Neural cell (in vitro differentiated cells): ENCODE results near the gene COG5. TPM values are rescaled to one million over a fixed set of nuclear protein-coding genes. Genes with fewer than 3 reads are reported as not detected.

Experiments
- H2AFZ ChIP-seq: fragments of 200-600, 300-800 bp; sonication (generic), shearing (Covaris generic); 2 replicates; pipeline ENCODE4 v1.6.0; 2014; ENCODE audit warnings: low read depth, mild to moderate bottlenecking, antibody characterized with exemption, low read length, moderate library complexity
- H3F3A ChIP-seq: fragments of 200-600 bp; shearing (Covaris generic); 2 replicates; pipeline ENCODE4 v1.6.1; 2016; ENCODE audit warnings: mild to moderate bottlenecking, moderate library complexity, mixed read lengths, antibody characterized with exemption, low read length; ENCODE audit not compliant: insufficient read depth, poor library complexity, severe bottlenecking
- H3K27ac ChIP-seq: fragments of 200-600, 300-800 bp; sonication (generic), shearing (Covaris generic); 2 replicates; pipeline ENCODE4 v1.5.1; 2014; ENCODE audit warnings: mild to moderate bottlenecking, low read length, moderate library complexity
- H3K27me3 ChIP-seq: fragments of 300-800, 200-600 bp; sonication (generic), shearing (Covaris generic); 2 replicates; pipeline ENCODE4 v1.6.0; 2014; ENCODE audit warnings: mild to moderate bottlenecking, low read depth, low read length, moderate library complexity; ENCODE audit not compliant: insufficient read depth
- H3K36me3 ChIP-seq: fragments of 300-800, 200-600 bp; sonication (generic), shearing (Covaris generic); 2 replicates; pipeline ENCODE4 v1.5.1; 2014; ENCODE audit warnings: mild to moderate bottlenecking, antibody characterized with exemption, low read length, moderate library complexity; ENCODE audit not compliant: insufficient read depth
- H3K4me2 ChIP-seq: fragments of 300-800, 200-600 bp; sonication (generic), shearing (Covaris generic); 2 replicates; pipeline ENCODE4 v1.6.0; 2014; ENCODE audit warnings: mild to moderate bottlenecking, low read length
- H3K4me3 ChIP-seq: fragments of 300-800, 200-600 bp; sonication (generic), shearing (Covaris generic); 2 replicates; pipeline ENCODE4 v1.5.1; 2014; ENCODE audit warnings: mild to moderate bottlenecking, low read length, moderate library complexity
- H3K79me2 ChIP-seq: fragments of 200-600 bp; shearing (Covaris generic); replicated peaks from 2 replicates; pipeline ENCODE4 v1.6.0; 2014; ENCODE audit warnings: mild to moderate bottlenecking, low read length, moderate library complexity; ENCODE audit not compliant: insufficient read depth
- H3K9ac ChIP-seq: fragments of 300-800, 200-600 bp; sonication (generic), shearing (Covaris generic); 2 replicates; pipeline ENCODE4 v1.6.1; 2016; ENCODE audit warnings: mild to moderate bottlenecking, low read length, mixed read lengths
- H3K9me2 ChIP-seq: fragments of 200-600 bp; shearing (Covaris generic); 2 replicates; pipeline ENCODE4 v1.6.1; 2016; ENCODE audit warnings: mild to moderate bottlenecking, low read length, mixed read lengths; ENCODE audit not compliant: insufficient read depth
- H3K9me3 ChIP-seq: fragments of 200-600, 300-800 bp; sonication (generic), shearing (Covaris generic); 2 replicates; pipeline ENCODE4 v1.6.1; 2016; ENCODE audit warnings: mild to moderate bottlenecking, mixed run types, low read length, moderate library complexity, mixed read lengths
- H4K20me1 ChIP-seq: fragments of 200-600 bp; shearing (Covaris generic); 2 replicates; pipeline ENCODE4 v1.6.1; 2016; ENCODE audit warnings: mild to moderate bottlenecking, mixed run types; ENCODE audit not compliant: insufficient read depth
- EP300 ChIP-seq: fragments of 450-650 bp; conservative IDR thresholded peaks from 2 replicates; pipeline ENCODE4 v1.6.1; 2014; ENCODE audit warnings: antibody characterized with exemption, mild to moderate bottlenecking, moderate library complexity; ENCODE audit not compliant: poor library complexity, severe bottlenecking
- EZH2 ChIP-seq: fragments of 200-600, 300-800 bp; shearing (Covaris generic), sonication (generic); IDR thresholded peaks from 2 replicates; pipeline ENCODE4 v1.6.1; 2014; ENCODE audit warnings: antibody characterized with exemption, low read length, borderline replicate concordance, mild to moderate bottlenecking; ENCODE audit not compliant: insufficient read depth, poor library complexity, severe bottlenecking
- MXI1 ChIP-seq: fragments of 450-650 bp; conservative IDR thresholded peaks from 2 replicates; pipeline ENCODE4 v1.6.1; 2014; ENCODE audit warnings: antibody characterized with exemption, mild to moderate bottlenecking; ENCODE audit not compliant: poor library complexity, severe bottlenecking
- POLR2AphosphoS5 ChIP-seq: IDR thresholded peaks from 2 replicates; pipeline ENCODE4 v1.6.1; 2012
- RAD21 ChIP-seq: fragments of 450-650 bp; conservative IDR thresholded peaks from 2 replicates; pipeline ENCODE4 v1.6.1; 2014; ENCODE audit warnings: antibody characterized with exemption, mild to moderate bottlenecking, moderate library complexity
- REST ChIP-seq: IDR thresholded peaks from 2 replicates; pipeline ENCODE4 v1.6.1; 2012; ENCODE audit warnings: borderline replicate concordance
- SMC3 ChIP-seq: fragments of 450-650 bp; conservative IDR thresholded peaks from 2 replicates; pipeline ENCODE4 v1.6.1; 2014; ENCODE audit warnings: antibody characterized with exemption, mild to moderate bottlenecking, moderate library complexity; ENCODE audit not compliant: poor library complexity
- TAF1 ChIP-seq: IDR thresholded peaks from 2 replicates; pipeline ENCODE4 v1.6.1; 2012; ENCODE audit warnings: low read depth
- polyA plus RNA-seq: library from polyadenylated mRNA; depleted of rRNA; stranded (reverse); fragments of >200 nt; gene quantifications from 2 replicates; pipeline ENCODE4 v1.2.3, GENCODE V29; 2014
- TF ChIP-seq, protein P1 (sequence below): fragments of 450-650 bp; IDR thresholded peaks from 2 replicates; pipeline ENCODE4 v1.5.1; 2014; ENCODE audit warnings: antibody characterized with exemption, mild to moderate bottlenecking, moderate library complexity; ENCODE audit not compliant: poor library complexity, severe bottlenecking

COG5 gene
- polyA plus RNA-seq, 1 donor from 2014 or later = 13.3 TPM

GRCh38 chr7:107441581-107442422 lies 121.9 kb downstream of the COG5 start:
- TF ChIP-seq MXI1 (no peak), RAD21 (no peak), POLR2AphosphoS5 (no peak), SMC3 (no peak), EP300 (no peak), TAF1 (no peak), REST (no peak), EZH2 (no peak)
- TF ChIP-seq, protein P1, sequence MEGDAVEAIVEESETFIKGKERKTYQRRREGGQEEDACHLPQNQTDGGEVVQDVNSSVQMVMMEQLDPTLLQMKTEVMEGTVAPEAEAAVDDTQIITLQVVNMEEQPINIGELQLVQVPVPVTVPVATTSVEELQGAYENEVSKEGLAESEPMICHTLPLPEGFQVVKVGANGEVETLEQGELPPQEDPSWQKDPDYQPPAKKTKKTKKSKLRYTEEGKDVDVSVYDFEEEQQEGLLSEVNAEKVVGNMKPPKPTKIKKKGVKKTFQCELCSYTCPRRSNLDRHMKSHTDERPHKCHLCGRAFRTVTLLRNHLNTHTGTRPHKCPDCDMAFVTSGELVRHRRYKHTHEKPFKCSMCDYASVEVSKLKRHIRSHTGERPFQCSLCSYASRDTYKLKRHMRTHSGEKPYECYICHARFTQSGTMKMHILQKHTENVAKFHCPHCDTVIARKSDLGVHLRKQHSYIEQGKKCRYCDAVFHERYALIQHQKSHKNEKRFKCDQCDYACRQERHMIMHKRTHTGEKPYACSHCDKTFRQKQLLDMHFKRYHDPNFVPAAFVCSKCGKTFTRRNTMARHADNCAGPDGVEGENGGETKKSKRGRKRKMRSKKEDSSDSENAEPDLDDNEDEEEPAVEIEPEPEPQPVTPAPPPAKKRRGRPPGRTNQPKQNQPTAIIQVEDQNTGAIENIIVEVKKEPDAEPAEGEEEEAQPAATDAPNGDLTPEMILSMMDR = no peak
- H3K27me3 ChIP-seq = no peaks in the 10 kb centered on the region
- H3F3A ChIP-seq = no peaks in the 10 kb centered on the region

DNA sequence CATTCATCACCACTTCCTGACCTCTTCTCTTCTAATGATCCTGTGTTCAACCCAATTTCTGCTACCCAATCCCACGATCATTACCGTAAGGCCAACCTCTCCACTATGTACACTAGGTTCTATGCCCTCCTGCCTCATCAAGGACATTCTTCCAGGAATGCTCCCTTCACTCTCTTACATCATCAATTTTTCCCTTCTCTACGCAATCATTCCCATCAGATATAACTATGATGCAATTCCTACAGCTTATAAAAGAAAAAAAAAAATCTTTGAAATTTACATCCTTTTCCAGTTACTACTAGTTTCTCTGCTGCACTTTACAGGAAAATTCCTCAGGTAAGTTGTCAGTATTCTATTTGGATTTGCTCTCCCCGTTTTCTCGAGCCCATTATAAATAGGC lies 124.7 kb downstream of the COG5 start:
- no peak overlapping the region for H2AFZ ChIP-seq
- no peaks in the 10 kb centered on the region for H3K36me3 ChIP-seq
- H3K9ac ChIP-seq = no peak overlapping the region
- no peaks in the 10 kb centered on the region for H3F3A ChIP-seq
- H3K27me3 ChIP-seq = no peaks in the 10 kb centered on the region
- no peaks in the 10 kb centered on the region for H4K20me1 ChIP-seq
- H3K79me2 ChIP-seq = no peaks in the 10 kb centered on the region
- H3K9me3 ChIP-seq = no peaks in the 10 kb centered on the region
- H3K27ac ChIP-seq = no peak overlapping the region
- no peak overlapping the region for H3K4me3 ChIP-seq
- TF ChIP-seq EP300 (no peak), SMC3 (no peak), TAF1 (no peak), POLR2AphosphoS5 (no peak), RAD21 (no peak), MXI1 (no peak), EZH2 (no peak), REST (no peak)
- TF ChIP-seq, protein P1 = no peak
- H3K9me2 ChIP-seq = no peaks in the 10 kb centered on the region
- H3K4me2 ChIP-seq = no peak overlapping the region

More at GRCh38 chr7:107441581-107442422, 121.9 kb downstream of the COG5 start:
- Histone ChIP-seq H4K20me1 (no peaks in the 10 kb centered on the region), H3K4me2 (no peak overlapping the region), H3K4me3 (no peak overlapping the region), H3K9me2 (no peaks in the 10 kb centered on the region), H3K36me3 (no peaks in the 10 kb centered on the region), H2AFZ (no peak overlapping the region), H3K9me3 (no peaks in the 10 kb centered on the region), H3K27ac (no peak overlapping the region), H3K9ac (no peak overlapping the region), H3K79me2 (no peaks in the 10 kb centered on the region)
